Measurements from ENCODE around the gene RHCE. TPM values are rescaled to one million over a fixed set of nuclear protein-coding genes. Genes with fewer than 3 reads are reported as not detected.
"Not testable (repeated sequence)": the region's sequence is repeated elsewhere in the genome, so short reads cannot be mapped to it uniquely, and the experiment has no call there.

RHCE gene
- total and polyA plus RNA-seq, 9 of the 15 experiments (the other 6 are each of a cell fraction or from before 2014, with no cell fraction given), result 5.4 to 31.5 (median 12.6) TPM

GRCh38 chr1:25425098-25426085 lies 4.8 kb upstream of the RHCE start (continued):
- TF ChIP-seq ZBTB2 (IDR thresholded peaks at IDR 0.05) (no peak), EWSR1 (IDR thresholded peaks at IDR 0.05; ENCODE audit: borderline replicate concordance, low read depth, partially characterized antibody) (no peak), ZFP36 (IDR thresholded peaks at IDR 0.05; ENCODE audit: low read depth, low read length, partially characterized antibody) (peak; percentile 79), ZNF764 (CRISPR knock-in tag; IDR thresholded peaks at IDR 0.05; ENCODE audit: low read depth) (no peak), BCOR (IDR thresholded peaks at IDR 0.05) (peak; percentile 58), TEAD4 (IDR thresholded peaks at IDR 0.05; ENCODE audit: low read length) (no peak), TEAD4 (CRISPR knock-in tag; IDR thresholded peaks at IDR 0.05; ENCODE audit: borderline replicate concordance) (no peak), SMAD3 (CRISPR knock-in tag; conservative IDR thresholded peaks at IDR 0.05) (no peak), TCF15 (CRISPR knock-in tag; IDR thresholded peaks at IDR 0.05) (no peak), SETDB1 (IDR thresholded peaks at IDR 0.05; ENCODE audit: low read length) (no peak)

DNA sequence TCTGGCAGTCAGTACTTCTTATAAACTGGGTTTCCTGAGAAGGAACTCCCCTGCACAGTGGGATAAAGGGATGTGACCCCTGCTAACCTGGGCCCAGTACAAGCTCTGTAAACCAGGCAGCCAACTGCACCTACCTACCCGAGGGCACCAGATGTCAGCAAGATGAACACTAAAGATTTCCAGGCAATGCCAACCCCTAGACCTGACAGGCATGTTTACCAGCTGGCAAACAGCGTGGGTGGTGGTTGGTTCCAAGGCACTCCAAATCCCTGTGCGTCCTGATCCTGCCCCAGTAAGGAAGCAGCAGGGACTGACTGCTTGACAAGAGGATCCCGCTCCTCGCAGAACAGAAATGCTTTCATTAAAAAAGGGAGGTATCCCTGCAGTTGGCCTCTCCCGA lies 2.6 kb upstream of the RHCE start:
- H3K9me3 ChIP-seq (replicated peaks; ENCODE audit: control insufficient read depth, insufficient read depth, low read depth, low read length); H3K9me1 ChIP-seq (ENCODE audit: control insufficient read depth, insufficient read depth, low read length); H3K4me3 ChIP-seq; in situ Hi-C loops (cut with MboI); FAIRE-seq; H3K4me2 ChIP-seq (ENCODE audit: insufficient read depth, low read length); intact Hi-C loops (cut with micrococcal nuclease); H3K79me2 ChIP-seq (ENCODE audit: control insufficient read depth, insufficient read depth, low read length); H2AFZ ChIP-seq (ENCODE audit: low read depth, low read length); H4K20me1 ChIP-seq (replicated peaks; ENCODE audit: control insufficient read depth, insufficient read depth, low read length); CTCF ChIA-PET (ENCODE audit: low intra/inter-chr PET ratio); H3K27ac ChIP-seq (ENCODE audit: extremely low read depth, low read depth, low read length); POLR2A ChIA-PET; DNase-seq (ENCODE audit: extremely low read depth in 1 of 4, low spot score in 3 of 4); BruUV-seq (replicated peaks); H3K36me3 ChIP-seq (ENCODE audit: control insufficient read depth, insufficient read depth, low read length); H3K27me3 ChIP-seq (ENCODE audit: control insufficient read depth in 2 of 2, insufficient read depth in 2 of 2, low read length in 2 of 2); ATAC-seq: not testable (repeated sequence)
- peak overlapping the region in 1 of 2 experiments; percentile 21; a peak in 1 of 4 replicates for H3K9ac ChIP-seq (ENCODE audit: insufficient read depth in 1 of 2, low read depth in 2 of 2, low read length in 2 of 2)
- 85% methylated on average over 4 of the region's 6 CpGs for WGBS (ENCODE audit: insufficient coverage, low coverage, missing lambda C conversion rate)
- peaks cover 17 to 20% of the 10 kb centered on the region in 2 experiments; a peak in 3 of 5 replicates for H3K4me1 ChIP-seq (replicated peaks in 1 of 2; ENCODE audit: control insufficient read depth in 2 of 2, insufficient read depth in 2 of 2, low read length in 2 of 2)

All from K562 (cell line).